Right renal cortex interstitium (tissue), 3 donors: Measurements from ENCODE around the gene ZBTB38. TPM values are rescaled to one million over a fixed set of nuclear protein-coding genes. Genes with fewer than 3 reads are reported as not detected.

ENCODE experiments used
- DNase-seq, 3 donors: peaks; one replicate each; pipeline ENCODE4 v3.0.0-alpha.2; 2013; ENCODE audit warnings: low read depth in 3 of 3, low spot score in 2 of 3
- polyA plus RNA-seq, 3 donors: library from polyadenylated mRNA; unstranded; fragments of 120-200 nt; gene quantifications; one replicate each; pipeline ENCODE4 v1.2.1, GENCODE V29; 2013; ENCODE audit not compliant: insufficient read length in 3 of 3

Gene ZBTB38
- polyA plus RNA-seq, 3 donors, result 52.1 to 67.8 (median 57.5) TPM

DNA sequence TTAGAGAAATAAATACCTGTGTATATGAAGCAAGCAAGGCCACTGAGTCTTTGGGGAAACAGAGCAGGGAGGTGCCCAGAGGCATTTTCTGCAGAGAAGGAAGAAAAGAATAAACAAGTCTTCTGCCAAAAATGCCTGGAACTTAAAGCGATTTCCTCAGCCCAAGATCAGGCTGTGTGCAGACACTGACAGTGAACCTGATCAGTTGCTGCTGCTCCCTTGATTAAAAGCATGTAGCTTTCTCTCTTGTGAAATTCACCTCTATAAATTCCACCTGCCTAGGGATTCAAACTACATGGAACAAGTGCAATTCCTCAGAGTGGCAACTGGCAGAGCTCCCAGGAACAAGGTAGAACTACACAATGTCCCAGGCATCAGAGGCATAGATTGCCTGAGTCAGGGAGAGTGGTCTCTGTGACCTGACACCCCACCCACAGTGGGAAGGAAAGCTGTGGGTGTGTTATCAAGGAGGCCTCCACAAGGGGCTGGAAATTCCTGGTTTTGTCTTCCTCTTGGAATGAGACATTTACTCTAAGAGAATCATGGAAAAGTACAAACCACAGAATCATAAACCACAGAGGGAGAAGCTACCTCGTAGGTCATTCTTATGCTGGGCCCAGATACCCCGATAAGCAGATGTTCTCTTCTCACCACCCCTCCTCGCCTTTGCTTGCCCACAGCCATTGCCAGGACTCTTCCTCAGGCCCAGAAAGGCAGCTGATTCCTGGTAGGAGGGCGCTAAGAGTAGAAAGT lies 1.8 kb upstream of the ZBTB38 start:
- DNase-seq, result no peak

DNA sequence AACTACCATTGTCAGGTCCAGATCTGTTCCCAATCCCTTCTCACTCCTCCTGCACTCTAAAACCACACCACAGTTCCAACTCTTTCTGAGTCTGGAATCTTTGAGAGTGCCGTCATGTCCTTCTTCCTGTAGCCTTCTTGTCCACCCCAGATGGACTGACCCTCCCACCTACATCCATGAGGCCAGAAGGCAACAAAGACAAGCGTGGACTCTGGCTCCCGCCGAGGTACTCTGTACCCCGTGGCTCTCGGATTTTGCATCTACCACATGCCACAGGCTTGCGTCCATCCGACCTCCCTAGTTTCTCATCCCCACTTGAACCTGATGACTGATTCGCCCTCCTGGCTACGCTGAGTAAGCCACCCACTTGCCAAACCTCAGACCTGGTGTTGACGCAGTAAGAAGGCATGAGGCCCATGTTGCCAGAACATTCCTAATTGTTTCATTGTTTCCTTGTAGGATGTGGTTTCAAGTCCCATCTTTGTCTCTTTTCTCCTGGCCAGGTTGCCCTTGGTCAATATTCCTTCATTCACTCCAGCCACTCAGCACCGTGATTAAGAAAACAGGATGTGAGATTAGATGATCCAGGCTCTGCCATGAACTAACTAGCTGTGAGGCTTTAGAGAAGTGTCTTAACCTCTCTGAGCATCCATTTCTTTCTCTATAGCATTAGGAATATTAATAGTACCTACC lies 1.1 kb upstream of the ZBTB38 start:
- DNase-seq, result no peak

DNA sequence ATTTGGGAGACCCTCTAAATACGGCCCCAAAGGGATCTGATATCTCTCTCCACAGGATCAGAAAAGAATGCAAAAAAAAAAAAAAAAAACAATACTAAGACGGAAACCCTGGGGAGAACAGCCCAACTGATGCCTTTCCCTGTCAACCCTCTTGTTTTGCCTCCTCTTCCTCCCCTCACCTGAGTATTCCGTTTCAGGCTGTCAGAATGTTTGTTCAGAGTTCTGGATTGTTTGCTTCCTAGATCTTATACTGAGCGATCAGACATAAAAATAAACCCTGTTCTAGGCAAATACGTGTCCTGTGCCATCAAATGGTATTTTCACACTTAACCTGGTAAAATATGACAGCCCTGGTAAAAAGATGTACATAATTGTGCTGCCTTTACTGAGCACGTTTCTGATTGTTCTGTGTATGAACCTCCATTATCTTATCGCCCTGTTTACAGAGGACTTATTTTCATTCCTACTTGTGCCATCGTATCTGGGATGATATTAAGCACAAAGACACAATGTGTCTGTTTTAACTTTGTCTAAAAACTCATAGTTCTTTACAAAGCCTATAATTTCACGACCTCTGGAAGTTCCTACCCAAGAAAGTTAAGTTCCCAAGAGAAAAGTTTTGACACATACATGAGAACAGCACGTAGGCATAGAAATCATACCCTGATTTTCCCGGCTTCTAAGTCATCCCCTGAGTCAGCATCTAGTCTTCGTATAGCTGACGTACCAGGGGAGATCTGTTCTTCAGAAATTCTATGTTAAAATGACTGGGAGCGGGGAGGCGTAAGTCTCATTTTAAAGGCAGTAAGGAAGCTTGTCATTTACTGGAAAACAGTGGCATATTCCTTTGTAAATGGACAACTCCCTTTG lies 856 bp downstream of the ZBTB38 start:
- no peak for DNase-seq

DNA sequence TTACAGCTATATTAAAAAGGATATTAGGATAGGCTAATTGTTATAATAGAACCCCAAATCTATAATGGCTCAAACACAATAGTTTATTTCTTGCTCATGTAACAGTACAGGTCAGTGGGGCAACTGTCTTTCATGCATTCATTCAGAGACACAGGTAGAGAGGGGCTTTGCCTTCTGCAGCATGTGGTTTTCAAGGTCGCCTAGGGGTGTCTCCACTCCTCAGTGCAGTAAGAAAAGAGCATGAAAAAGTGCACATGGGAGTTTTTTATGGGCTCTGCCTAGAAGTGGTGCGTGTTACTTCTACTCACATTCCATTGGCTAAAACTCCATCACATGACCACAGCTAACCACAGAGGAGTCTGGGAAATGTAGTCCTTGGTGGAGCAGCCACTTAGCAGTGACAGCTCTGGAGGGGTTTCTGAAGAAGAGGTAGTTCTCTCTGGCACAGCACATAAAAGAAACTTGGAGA lies 1.8 kb downstream of the ZBTB38 start:
- DNase-seq, result peak in 2 of 3 donors; percentile 63 to 73

DNA sequence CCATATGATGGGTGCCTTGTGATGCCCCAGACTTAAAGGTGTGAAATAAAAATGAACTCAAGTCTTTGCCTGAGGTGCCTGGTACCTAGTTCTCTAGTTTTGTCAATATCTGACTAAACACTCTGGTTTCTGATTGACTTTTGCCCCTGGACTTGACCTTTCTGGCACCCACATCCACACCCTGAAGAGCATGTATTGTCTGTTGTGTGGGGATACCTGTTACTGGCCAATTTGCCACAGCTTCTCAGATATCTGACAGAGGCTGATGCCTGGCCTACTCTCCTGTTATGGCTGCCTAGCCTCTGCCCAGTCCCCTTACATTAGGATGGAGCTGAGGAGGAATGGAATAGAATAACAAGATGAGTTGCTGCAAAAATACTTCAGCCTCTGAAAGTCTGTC lies 3.6 kb downstream of the ZBTB38 start:
- DNase-seq, result no peak

DNA sequence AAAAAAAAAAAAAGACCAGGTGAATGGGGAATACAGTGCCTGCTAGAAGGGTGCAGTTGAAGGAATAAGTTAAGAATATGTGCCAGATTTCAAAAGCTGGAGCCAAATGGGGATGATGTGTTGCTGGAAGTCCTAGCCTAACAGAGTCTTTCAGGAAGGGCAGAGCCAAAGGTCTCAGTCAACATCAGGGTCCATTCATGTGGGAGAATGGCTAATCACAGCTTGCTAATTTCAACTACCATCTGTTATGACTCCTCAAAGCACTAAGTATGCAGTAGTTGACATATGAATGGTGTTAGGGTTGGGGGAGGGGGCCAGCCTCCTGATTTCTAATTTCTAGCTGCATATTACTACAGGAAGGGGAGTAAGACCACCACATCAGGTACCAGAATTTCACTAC lies 4.4 kb downstream of the ZBTB38 start:
- DNase-seq, result no peak

DNA sequence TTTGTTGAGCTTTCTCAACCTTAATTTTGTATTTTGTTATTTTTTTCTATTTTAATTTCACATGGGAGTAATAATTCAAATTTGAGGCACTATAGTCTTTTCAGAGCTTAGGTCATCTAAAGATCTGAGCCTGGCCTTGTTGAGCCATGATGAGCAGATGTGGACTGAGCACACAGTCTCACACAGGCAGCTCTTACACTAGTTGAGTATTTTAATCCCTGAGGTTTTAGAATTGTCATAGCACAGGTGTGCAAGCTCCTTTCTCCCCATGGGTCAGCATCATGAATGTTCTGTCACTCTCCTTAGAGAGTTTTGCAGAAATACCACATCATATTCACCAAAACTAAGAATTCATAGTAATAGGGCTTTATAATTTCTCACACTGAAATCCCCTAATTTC lies 4.9 kb downstream of the ZBTB38 start:
- no peak for DNase-seq

DNA sequence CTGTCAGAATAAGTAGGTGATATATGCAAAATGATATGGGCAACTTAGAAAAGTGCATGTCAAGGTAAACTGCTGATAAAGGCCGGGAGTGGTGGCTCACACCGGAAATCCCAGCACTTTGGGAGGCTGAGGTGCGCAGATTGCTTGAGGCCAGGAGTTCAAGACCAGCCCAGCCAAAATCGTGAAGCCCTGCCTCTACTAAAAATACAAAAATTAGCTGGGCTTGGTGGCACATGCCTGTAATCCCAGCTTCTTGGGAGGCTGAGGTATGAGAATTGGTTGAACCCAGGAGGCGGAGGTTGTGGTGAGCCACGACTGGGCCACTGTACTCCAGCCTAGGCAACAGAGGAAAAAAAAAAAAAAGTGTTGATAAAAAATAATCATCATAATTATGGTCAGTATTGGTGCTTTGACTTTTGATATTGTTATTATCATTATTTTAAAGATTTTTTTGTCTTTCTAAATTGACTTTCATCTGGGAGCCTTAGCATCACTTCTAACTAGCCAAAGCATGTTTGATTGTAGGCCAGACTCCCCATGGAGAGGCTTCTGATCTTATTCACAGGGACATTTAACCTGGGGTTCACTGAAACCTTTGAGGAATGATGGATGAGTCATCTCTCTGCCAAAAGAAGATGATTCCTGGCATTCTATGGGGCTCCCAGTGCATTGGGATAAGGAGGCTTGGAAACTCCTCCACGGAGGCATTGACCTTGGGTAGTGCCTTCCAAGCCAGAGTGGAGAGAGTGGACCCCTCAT lies 5.6 kb downstream of the ZBTB38 start:
- no peak for DNase-seq

DNA sequence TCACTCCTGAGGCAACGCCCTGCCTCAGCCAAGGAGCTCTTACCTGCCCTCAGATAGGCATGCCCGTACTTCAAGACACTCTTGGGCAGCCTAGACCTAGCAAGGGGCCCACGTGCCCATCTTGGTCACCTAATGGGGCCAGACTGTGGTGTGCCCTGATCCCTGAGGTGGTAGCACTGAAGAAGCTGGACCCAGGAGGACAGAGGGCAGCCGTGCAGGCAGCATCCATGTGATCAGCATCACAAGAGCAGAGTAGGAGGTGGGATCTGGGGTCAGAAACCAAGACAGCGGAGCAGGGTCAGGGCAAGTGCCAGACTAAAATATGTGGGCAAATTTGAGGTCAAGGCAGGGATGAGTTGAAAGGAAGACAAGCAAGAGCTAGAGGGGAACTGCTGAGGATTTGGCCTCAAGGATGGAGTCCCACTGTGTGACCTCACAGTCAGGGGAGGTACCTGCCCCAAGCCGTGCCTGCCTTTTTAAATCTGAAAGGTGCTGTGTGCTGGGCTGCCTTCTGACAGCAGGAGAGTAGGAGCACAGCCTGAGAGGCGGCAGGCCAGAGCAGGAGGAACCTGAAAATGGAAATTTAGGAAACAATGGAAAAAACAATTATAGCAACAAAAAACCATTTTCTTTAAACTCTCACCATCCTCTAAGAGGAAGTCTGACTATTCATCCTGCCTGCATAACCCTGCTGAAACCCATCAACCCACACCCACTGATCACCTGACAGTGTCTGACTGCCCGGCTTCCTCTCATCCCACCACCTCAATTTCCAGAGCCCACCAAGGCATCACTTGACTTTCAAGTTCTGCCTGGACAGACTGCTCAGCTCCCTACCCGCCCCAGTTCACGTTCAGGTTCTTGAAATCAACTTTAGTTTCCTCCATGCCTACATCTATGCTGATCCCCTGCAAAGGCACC lies 7.3 kb downstream of the ZBTB38 start:
- DNase-seq, result no peak

DNA sequence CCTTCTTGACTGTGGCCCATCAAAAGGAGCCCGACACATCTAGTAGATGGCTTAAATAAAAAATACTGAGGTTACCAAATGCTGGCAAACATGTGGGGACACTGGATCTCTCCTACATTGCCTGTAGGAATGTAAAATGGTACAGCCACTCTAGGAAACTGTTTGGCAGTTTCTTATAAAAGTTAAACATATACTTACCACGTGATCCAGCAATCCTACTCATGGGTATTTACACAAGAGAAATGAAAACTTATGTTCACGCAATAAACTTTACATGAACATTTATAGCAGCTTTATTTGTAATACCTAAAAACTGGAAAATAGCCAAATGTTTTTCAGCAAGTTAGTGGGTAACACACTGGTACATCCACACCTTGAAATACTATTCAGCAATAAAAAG lies 9.1 kb downstream of the ZBTB38 start:
- no peak for DNase-seq

DNA sequence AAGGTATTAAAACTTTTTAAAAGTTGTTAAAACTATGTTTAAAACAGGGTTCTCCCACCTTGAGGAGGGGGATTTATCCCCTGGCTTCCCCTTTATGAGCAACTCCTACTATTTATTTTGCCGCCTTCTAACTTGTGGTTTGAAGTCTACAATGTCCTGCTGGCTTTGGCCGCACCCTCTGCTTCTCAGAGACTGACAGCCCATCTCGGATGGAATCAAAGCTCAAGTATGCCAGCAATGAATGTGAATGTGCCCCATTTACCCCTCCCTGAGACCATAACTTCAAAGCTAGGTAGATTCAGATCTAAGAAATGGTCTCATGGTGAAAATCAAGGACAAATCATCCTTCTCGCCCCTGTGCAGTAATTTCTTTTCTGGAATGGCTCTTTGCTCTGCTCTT lies 10.3 kb downstream of the ZBTB38 start:
- no peak for DNase-seq

DNA sequence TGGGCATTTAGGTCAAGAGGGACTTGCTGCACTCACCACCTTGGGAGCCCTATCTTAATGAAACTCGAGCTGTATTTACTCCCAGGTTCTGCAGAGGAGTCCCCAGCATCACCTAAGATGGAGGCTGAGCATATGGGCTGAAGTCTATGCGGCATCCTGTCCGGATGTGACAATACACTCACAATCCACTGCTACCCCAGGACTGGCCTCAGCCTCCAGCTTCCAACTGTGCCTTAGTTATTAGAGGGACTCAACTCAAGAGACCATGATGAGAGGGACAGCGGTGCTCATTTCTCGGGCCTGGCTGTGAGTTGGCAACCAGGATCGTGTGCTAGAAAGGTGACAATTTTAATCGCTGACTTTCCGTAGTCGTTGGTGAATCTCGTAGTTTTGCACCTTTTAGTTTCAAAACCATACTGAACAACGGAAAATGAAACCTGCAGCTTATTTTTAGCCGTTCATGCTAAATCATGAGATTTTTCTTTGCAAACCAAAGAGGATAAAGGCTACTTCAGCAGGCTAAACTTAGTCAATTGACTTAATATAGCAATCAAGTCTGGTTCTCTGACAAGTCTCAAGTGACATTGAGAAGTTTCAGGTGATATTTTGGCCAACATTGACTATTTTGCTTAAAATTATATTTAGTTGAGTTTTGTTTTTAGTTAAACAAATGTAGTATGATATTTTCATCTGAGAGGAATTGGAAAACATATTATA lies 11.1 kb downstream of the ZBTB38 start:
- DNase-seq, result no peak

DNA sequence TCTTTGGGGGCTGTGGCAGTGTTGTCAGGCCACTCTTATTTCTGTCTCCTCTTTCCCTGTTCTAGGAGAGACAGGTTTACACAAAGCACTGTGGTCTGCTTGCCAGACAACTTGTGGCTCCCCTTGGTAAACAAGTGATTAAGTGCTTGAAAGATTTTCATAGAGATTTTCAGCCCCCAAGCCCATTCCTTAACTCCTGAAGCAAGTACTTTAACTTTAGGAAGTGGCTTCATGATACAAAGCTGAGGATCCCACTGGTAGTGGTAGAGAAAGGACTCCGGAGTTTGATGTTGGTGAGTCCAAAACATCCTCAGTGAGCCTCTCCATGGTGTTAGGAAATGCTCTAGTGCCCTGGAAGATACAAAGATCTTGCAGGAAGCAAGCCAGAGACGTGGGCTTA lies 12.0 kb downstream of the ZBTB38 start:
- DNase-seq, result no peak

DNA sequence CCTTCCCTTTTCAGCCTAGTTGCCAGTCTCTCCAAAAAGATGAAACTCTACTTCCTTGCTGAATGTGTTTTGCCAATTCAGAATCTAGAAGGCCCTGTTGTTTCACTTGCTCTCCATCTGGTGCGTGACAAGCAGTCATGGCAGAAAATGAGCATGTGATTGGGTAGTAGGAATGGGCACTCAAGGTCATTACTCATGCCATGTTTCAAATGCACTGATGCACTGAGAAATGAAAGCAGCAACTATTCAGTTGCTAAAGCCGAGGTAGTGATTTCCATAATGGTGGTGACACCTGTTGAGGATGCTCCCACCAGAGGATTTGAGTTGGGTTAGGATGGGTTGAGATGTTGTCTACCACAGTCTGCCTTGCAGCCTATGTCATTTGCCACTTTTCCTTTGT lies 12.7 kb downstream of the ZBTB38 start:
- no peak for DNase-seq

DNA sequence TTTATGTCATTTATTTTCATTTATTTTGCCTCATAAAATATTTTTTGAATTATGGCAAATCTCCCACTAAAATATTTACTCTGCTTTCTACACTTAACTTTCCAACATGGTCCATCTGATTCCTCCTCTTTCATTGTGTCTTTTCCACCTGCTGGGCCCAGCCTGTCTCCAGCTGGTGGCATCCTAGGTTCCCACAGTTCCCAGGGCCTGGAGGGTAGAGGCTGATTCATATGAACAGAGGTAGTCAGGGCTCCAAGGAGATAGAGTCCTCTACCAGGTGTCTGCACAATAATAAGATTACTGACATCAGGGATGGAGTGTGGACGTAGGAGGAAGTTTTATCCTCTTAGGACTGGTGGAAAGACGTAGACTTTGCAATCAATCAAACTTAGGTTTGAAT lies 14.3 kb downstream of the ZBTB38 start:
- no peak for DNase-seq

DNA sequence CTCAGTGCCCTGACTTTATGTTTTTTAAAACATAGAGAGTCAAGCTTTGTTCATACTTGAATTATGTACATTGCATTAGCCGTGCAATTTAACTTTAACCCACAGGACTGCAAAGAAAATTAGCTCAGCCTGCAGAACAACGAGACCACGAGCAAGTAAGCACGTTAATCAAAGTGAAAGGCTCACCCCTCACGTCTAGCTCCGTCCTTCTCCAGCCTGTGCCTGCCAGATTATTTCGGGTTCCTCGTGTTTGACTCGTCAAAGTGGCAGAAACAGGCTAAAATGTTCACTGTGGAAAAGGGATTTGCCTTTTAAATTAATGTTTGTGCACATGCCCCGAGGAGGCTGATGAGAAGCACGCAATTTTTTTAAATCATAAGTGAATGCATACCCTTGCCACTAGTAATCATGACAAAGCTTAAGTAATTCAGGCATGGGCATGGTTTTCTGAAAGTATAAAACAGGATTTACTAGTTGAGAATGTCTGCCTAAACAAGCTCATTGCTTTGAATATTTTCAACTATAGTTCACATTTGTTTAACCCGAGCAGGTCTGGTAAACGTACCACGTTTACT lies 15.3 kb downstream of the ZBTB38 start:
- DNase-seq, result no peak

DNA sequence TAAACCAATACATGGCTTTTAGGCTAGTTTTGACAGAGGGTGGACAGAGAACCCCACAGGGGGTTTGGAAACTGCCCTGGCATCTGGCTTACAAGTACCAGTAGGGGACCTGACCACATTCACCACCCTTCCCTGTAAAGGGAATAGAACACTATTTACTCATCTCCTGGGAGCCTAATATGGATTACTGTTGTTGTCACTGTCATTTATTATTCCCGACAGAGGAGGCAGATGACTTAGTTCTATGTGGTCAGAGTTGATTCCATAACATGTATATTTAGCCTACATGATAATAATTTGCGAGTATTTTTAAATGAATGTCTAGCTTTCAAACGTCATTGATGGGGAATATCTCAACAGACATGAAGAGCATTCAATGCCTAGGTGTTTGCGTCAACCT lies 15.9 kb downstream of the ZBTB38 start:
- DNase-seq, result no peak

DNA sequence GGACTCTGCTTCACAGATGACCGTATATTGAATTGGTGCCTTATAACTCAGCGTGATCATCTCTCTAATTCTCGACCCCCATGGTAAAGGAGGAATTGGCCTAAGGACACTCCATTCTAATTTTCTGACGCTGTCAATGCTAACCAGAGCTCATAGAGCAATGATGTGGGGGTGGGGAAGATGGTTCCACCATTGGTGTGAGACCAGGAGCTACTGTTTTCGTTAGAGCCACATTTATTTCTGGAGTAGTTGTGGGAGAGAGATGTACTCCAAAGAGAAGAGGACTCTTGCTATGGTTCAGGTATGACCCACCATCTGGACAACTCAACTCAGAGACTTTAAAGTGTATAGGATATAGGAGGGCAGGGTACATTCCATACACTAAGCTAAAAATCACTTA lies 16.3 kb downstream of the ZBTB38 start:
- DNase-seq, result no peak
